T-helper 1 cell (primary cell): Measurements from ENCODE around the gene POLR3E.

ENCODE experiments used
- DNase-seq, 5 donors: peaks; one replicate each; pipeline ENCODE4 v3.0.0-alpha.2; 2012 to 2020

The POLR3E gene

GRCh38 chr16:22317001-22317530, 19.9 kb downstream of the POLR3E start:
- DNase-seq = no peak

- no peak for DNase-seq
Measured at GRCh38 chr16:22317625-22318024, 20.4 kb downstream of the POLR3E start.

- peak in 4 of 5 donors; percentile 34 to 59 (median 44) for DNase-seq
Measured at GRCh38 chr16:22318690-22319358, 21.6 kb downstream of the POLR3E start.

GRCh38 chr16:22320572-22321339, 23.5 kb downstream of the POLR3E start:
- no peak for DNase-seq

GRCh38 chr16:22321340-22322001, 24.3 kb downstream of the POLR3E start:
- DNase-seq = peak; percentile 55 to 77 (median 66)

GRCh38 chr16:22322021-22322471, 24.8 kb downstream of the POLR3E start:
- no peak for DNase-seq

GRCh38 chr16:22322741-22323140, 25.5 kb downstream of the POLR3E start:
- no peak for DNase-seq

GRCh38 chr16:22323173-22323958, 26.2 kb downstream of the POLR3E start:
- DNase-seq = no peak

GRCh38 chr16:22323959-22324786, 27.0 kb downstream of the POLR3E start:
- no peak for DNase-seq

GRCh38 chr16:22324787-22325597, 27.8 kb downstream of the POLR3E start:
- no peak for DNase-seq

GRCh38 chr16:22325598-22326368, 28.6 kb downstream of the POLR3E start:
- DNase-seq = no peak

GRCh38 chr16:22326369-22326652, 29.1 kb downstream of the POLR3E start:
- no peak for DNase-seq

GRCh38 chr16:22326771-22327445, 29.7 kb downstream of the POLR3E start:
- no peak for DNase-seq

- no peak for DNase-seq
Measured at GRCh38 chr16:22327446-22327775, 30.2 kb downstream of the POLR3E start.

GRCh38 chr16:22328081-22328725, 31.0 kb downstream of the POLR3E start:
- DNase-seq = no peak

- no peak for DNase-seq
Measured at GRCh38 chr16:22329199-22329695, 32.0 kb downstream of the POLR3E start.

- no peak for DNase-seq
Measured at GRCh38 chr16:22330326-22330725, 33.1 kb downstream of the POLR3E start.

- DNase-seq = no peak
Measured at GRCh38 chr16:22333457-22333994, 36.3 kb downstream of the POLR3E start.
